SU-DHL-6 (cell line): ENCODE data around the gene CFAP298.

Source experiments
- H2AFZ ChIP-seq: fragments of 200-600 bp; sonication (generic); 2 replicates; pipeline ENCODE4 v1.6.1; 2014; ENCODE audit warnings: low read depth, mild to moderate bottlenecking, moderate library complexity, mixed read lengths, antibody characterized with exemption, low read length; ENCODE audit not compliant: severe bottlenecking
- H3F3A ChIP-seq: fragments of 200-600 bp; shearing (Covaris generic); 2 replicates; pipeline ENCODE4 v1.6.0; 2016; ENCODE audit warnings: antibody characterized with exemption, mild to moderate bottlenecking; ENCODE audit not compliant: insufficient read depth
- H3K27ac ChIP-seq: fragments of 200-600 bp; sonication (generic); 2 replicates; pipeline ENCODE4 v1.5.1; 2016; ENCODE audit warnings: low read depth, mild to moderate bottlenecking, low read length, moderate library complexity, mixed read lengths
- H3K27me3 ChIP-seq: fragments of 200-600 bp; sonication (generic), shearing (Covaris generic); 2 replicates; pipeline ENCODE4 v1.6.0; 2014; ENCODE audit warnings: mild to moderate bottlenecking, low read length
- H3K36me3 ChIP-seq: fragments of 200-600 bp; sonication (generic); 2 replicates; pipeline ENCODE4 v1.6.1; 2014; ENCODE audit warnings: mild to moderate bottlenecking, low read length, mixed read lengths
- H3K4me2 ChIP-seq: fragments of 300-600, 200-600 bp; shearing (Covaris generic), sonication (generic); 2 replicates; pipeline ENCODE4 v1.6.0; 2014; ENCODE audit warnings: low read length, low read depth, mild to moderate bottlenecking; ENCODE audit not compliant: poor library complexity, severe bottlenecking
- H3K4me3 ChIP-seq: fragments of 200-600 bp; sonication (generic); 2 replicates; pipeline ENCODE4 v1.5.1; 2014; ENCODE audit warnings: antibody characterized with exemption, low read length, mild to moderate bottlenecking, mixed read lengths; ENCODE audit not compliant: insufficient read depth, poor library complexity, severe bottlenecking
- H3K79me2 ChIP-seq: fragments of 200-600 bp; sonication (generic); 2 replicates; pipeline ENCODE4 v1.6.1; 2014; ENCODE audit warnings: mild to moderate bottlenecking, low read length, moderate library complexity; ENCODE audit not compliant: insufficient read depth
- H3K9ac ChIP-seq: fragments of 200-600 bp; sonication (generic); 2 replicates; pipeline ENCODE4 v1.7.0; 2014; ENCODE audit warnings: mild to moderate bottlenecking, low read length
- H3K9me2 ChIP-seq: fragments of 200-600 bp; sonication (generic); replicated peaks from 2 replicates; pipeline ENCODE4 v1.6.1; 2014; ENCODE audit warnings: low read length; ENCODE audit not compliant: insufficient read depth
- H3K9me3 ChIP-seq: fragments of 200-600 bp; sonication (generic); 2 replicates; pipeline ENCODE4 v1.6.1; 2014; ENCODE audit warnings: low read length, mixed read lengths; ENCODE audit not compliant: insufficient read depth
- H4K20me1 ChIP-seq: fragments of 200-600 bp; sonication (generic); 2 replicates; pipeline ENCODE4 v1.6.1; 2014; ENCODE audit warnings: low read depth, mild to moderate bottlenecking, antibody characterized with exemption, low read length, moderate library complexity, mixed read lengths
- EZH2phosphoT487 ChIP-seq: fragments of 200-600 bp; sonication (generic), shearing (Covaris generic); conservative IDR thresholded peaks from 2 replicates; pipeline ENCODE4 v1.6.1; 2018; ENCODE audit warnings: mild to moderate bottlenecking, antibody characterized with exemption, low read length, moderate library complexity, mixed read lengths
- TF ChIP-seq, protein P1 (sequence below): fragments of 200-600 bp; sonication (generic); IDR thresholded peaks from one replicate; pipeline ENCODE4 v1.5.1; 2017; ENCODE audit warnings: antibody characterized with exemption, mild to moderate bottlenecking, low read length, moderate library complexity; ENCODE audit not compliant: insufficient read depth, poor library complexity, severe bottlenecking

Gene CFAP298

DNA sequence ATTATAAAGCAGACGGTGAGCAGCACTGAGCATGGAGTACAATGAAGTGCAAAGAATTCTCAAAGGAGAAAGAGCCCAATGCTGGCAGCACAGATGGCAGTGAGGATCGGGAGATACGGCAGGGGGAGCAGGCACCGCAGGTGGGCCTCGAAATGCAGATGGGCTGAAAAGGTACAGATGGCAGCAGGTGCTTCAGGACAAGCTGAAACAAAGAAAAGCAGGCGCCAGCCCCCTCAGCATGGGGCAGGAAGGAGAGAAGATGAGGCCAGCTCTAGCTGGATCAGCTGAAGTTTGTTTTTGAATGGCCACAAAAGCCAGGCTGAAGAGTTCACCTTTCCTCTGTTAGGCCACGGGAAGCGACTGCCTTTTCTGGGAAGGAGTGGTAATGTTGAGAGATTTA is 7.7 kb downstream of the CFAP298 start:
- Histone ChIP-seq H3K9ac (no peak overlapping the region), H3K27me3 (no peaks in the 10 kb centered on the region), H3K9me2 (no peaks in the 10 kb centered on the region), H3K4me2 (no peak overlapping the region), H4K20me1 (no peaks in the 10 kb centered on the region), H3F3A (no peaks in the 10 kb centered on the region), H3K79me2 (no peaks in the 10 kb centered on the region), H3K9me3 (no peaks in the 10 kb centered on the region), H2AFZ (no peak overlapping the region), H3K4me3 (no peak overlapping the region), H3K36me3 (peaks cover 10% of the 10 kb centered on the region; the same call in 1 of the 2 replicates), H3K27ac (no peak overlapping the region)
- TF ChIP-seq EZH2phosphoT487: no peak
- TF ChIP-seq, protein P1, sequence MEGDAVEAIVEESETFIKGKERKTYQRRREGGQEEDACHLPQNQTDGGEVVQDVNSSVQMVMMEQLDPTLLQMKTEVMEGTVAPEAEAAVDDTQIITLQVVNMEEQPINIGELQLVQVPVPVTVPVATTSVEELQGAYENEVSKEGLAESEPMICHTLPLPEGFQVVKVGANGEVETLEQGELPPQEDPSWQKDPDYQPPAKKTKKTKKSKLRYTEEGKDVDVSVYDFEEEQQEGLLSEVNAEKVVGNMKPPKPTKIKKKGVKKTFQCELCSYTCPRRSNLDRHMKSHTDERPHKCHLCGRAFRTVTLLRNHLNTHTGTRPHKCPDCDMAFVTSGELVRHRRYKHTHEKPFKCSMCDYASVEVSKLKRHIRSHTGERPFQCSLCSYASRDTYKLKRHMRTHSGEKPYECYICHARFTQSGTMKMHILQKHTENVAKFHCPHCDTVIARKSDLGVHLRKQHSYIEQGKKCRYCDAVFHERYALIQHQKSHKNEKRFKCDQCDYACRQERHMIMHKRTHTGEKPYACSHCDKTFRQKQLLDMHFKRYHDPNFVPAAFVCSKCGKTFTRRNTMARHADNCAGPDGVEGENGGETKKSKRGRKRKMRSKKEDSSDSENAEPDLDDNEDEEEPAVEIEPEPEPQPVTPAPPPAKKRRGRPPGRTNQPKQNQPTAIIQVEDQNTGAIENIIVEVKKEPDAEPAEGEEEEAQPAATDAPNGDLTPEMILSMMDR: no peak

DNA sequence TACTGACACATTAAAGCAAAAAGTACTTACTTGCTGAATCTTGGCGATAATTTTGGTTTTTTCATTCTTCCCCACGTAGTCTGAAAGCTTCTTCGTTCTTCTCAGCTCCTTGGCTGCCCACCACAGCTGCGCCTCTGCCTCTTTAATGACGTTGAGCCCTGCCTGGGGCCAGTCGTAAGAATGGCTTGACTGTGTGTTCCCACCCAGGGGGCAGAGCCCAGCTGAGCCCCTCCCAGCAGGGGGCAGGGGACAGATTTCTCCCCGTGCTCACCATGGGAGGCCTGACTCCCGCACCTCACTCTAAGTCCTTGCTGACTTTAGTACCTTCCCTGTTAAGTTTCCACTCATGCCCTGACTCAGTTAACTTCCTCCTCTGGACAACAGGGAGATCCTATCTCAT is 9.0 kb downstream of the CFAP298 start:
- no peaks in the 10 kb centered on the region for H3K27me3 ChIP-seq
- no peak overlapping the region for H3K27ac ChIP-seq
- peaks cover 7% of the 10 kb centered on the region; the same call in 1 of the 2 replicates for H3K36me3 ChIP-seq
- H3K9me3 ChIP-seq: no peaks in the 10 kb centered on the region
- H3K4me3 ChIP-seq: no peak overlapping the region
- TF ChIP-seq, protein P1: no peak
- no peaks in the 10 kb centered on the region for H4K20me1 ChIP-seq
- no peak overlapping the region for H3K4me2 ChIP-seq
- no peaks in the 10 kb centered on the region for H3K79me2 ChIP-seq
- no peaks in the 10 kb centered on the region for H3K9me2 ChIP-seq
- no peak overlapping the region for H2AFZ ChIP-seq
- H3F3A ChIP-seq: no peaks in the 10 kb centered on the region
- H3K9ac ChIP-seq: no peak overlapping the region

DNA sequence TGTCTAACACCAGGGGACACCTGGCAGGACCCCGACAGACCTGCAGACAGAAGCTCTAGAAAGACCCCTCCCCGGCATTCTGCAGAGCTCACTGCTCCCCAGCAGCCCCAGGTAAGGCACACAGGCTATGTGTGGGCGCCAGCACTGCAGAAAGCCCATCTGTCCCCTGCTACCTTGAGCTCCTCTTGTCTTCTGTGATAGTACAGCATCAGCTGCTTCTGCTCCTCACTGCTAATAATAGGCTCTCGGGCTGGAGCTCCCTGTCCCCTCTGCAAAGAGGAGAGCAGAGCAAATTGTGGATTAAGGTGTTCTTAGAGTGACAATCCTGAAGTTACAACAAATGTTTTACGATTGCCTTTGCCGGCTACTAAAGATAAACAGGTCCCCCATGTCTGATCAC is 10.1 kb downstream of the CFAP298 start:
- no peak overlapping the region for H3K4me2 ChIP-seq
- H4K20me1 ChIP-seq: no peaks in the 10 kb centered on the region
- H3K9me3 ChIP-seq: no peaks in the 10 kb centered on the region
- no peaks in the 10 kb centered on the region for H3K27me3 ChIP-seq
- no peak overlapping the region for H2AFZ ChIP-seq
- H3K36me3 ChIP-seq: peaks cover 7% of the 10 kb centered on the region; the same call in 1 of the 2 replicates
- no peak overlapping the region for H3K4me3 ChIP-seq
- no peaks in the 10 kb centered on the region for H3F3A ChIP-seq
- H3K9ac ChIP-seq: no peak overlapping the region
- TF ChIP-seq, protein P1: no peak
- TF ChIP-seq EZH2phosphoT487: no peak
- no peaks in the 10 kb centered on the region for H3K79me2 ChIP-seq
- H3K9me2 ChIP-seq: no peaks in the 10 kb centered on the region
- H3K27ac ChIP-seq: no peak overlapping the region
